Subcutaneous adipose tissue (tissue), 4 donors: ENCODE measurements around the gene GABRA4. TPM values are rescaled to one million over a fixed set of nuclear protein-coding genes. Genes with fewer than 3 reads are reported as not detected.

Source experiments
- CTCF ChIP-seq: fragments of 450-650 bp; IDR thresholded peaks from one replicate; pipeline ENCODE4 v1.5.1; 2016; ENCODE audit warnings: low read depth, mild to moderate bottlenecking, control low read depth, antibody characterized with exemption, moderate library complexity
- total RNA-seq, 4 donors: library from RNA; depleted of rRNA; stranded (reverse); fragments of >200 nt; gene quantifications; one replicate each; pipeline ENCODE4 v1.1.0, GENCODE V29; 2016

Gene GABRA4
- total RNA-seq, 4 donors from 2014 or later, result not detected

GRCh38 chr4:46958742-46959488 lies 34.5 kb downstream of the GABRA4 start:
- no peak for TF ChIP-seq CTCF

GRCh38 chr4:46956451-46956850 lies 36.9 kb downstream of the GABRA4 start:
- TF ChIP-seq CTCF, result no peak

- no peak for TF ChIP-seq CTCF
These were observed 37.8 kb downstream of the GABRA4 start for GRCh38 chr4:46955601-46956000.

- TF ChIP-seq CTCF, result no peak
These were observed 38.7 kb downstream of the GABRA4 start for GRCh38 chr4:46954643-46955042.

- no peak for TF ChIP-seq CTCF
These were observed 39.8 kb downstream of the GABRA4 start for GRCh38 chr4:46953564-46953963.

GRCh38 chr4:46952451-46952850 lies 40.9 kb downstream of the GABRA4 start:
- TF ChIP-seq CTCF, result no peak

- TF ChIP-seq CTCF, result no peak
These were observed 42.6 kb downstream of the GABRA4 start for GRCh38 chr4:46950826-46951225.
